Measurements from ENCODE around the gene C11orf16. TPM values are rescaled to one million over a fixed set of nuclear protein-coding genes. Genes with fewer than 3 reads are reported as not detected.
"Not testable (repeated sequence)": the region's sequence is repeated elsewhere in the genome, so short reads cannot be mapped to it uniquely, and the experiment has no call there.

The C11orf16 gene
- polyA plus RNA-seq, 1 donor: 0.96 TPM

- DNase-seq: no peak
Observed at GRCh38 chr11:8886322-8886721, 46.4 kb downstream of the C11orf16 start.

GRCh38 chr11:8881585-8881984 lies 51.2 kb downstream of the C11orf16 start:
- not testable (repeated sequence) for DNase-seq

GRCh38 chr11:8878771-8879170 lies 54.0 kb downstream of the C11orf16 start:
- DNase-seq: no peak

- no peak for DNase-seq
Observed at GRCh38 chr11:8873741-8874405, 58.9 kb downstream of the C11orf16 start.

- DNase-seq: peak; percentile 15
Observed at GRCh38 chr11:8871962-8872361, 60.8 kb downstream of the C11orf16 start.

GRCh38 chr11:8871171-8871775 lies 61.5 kb downstream of the C11orf16 start:
- DNase-seq: peak; percentile 96

GRCh38 chr11:8870411-8871170 lies 62.2 kb downstream of the C11orf16 start:
- DNase-seq: peak; percentile 77

Other genes starting within 250 kb of the C11orf16 start
- 21.2 TPM for gene AKIP1, start 21.8 kb downstream of the C11orf16 start, polyA plus RNA-seq (ENCODE audit: insufficient read length)
- 0.22 TPM for gene ASCL3, start 10.1 kb upstream of the C11orf16 start, polyA plus RNA-seq (ENCODE audit: insufficient read length)
- gene TMEM9B, start 31.5 kb upstream of the C11orf16 start, polyA plus RNA-seq (ENCODE audit: insufficient read length): 63.8 TPM
- gene NRIP3, start 71.1 kb upstream of the C11orf16 start, polyA plus RNA-seq (ENCODE audit: insufficient read length): 1.0 TPM
- gene SCUBE2, start 158.7 kb upstream of the C11orf16 start, polyA plus RNA-seq (ENCODE audit: insufficient read length): 6.8 TPM